Suppressor macrophage (primary cell): ENCODE data around the gene NPW.
A peak's percentile ranks its signal among the peaks of the same experiment; 100 is the strongest.

Experiments
- DNase-seq, 4 experiments: peaks; one replicate each; pipeline ENCODE4 v3.0.0-alpha.2; 2020 to 2022

The NPW gene

DNA sequence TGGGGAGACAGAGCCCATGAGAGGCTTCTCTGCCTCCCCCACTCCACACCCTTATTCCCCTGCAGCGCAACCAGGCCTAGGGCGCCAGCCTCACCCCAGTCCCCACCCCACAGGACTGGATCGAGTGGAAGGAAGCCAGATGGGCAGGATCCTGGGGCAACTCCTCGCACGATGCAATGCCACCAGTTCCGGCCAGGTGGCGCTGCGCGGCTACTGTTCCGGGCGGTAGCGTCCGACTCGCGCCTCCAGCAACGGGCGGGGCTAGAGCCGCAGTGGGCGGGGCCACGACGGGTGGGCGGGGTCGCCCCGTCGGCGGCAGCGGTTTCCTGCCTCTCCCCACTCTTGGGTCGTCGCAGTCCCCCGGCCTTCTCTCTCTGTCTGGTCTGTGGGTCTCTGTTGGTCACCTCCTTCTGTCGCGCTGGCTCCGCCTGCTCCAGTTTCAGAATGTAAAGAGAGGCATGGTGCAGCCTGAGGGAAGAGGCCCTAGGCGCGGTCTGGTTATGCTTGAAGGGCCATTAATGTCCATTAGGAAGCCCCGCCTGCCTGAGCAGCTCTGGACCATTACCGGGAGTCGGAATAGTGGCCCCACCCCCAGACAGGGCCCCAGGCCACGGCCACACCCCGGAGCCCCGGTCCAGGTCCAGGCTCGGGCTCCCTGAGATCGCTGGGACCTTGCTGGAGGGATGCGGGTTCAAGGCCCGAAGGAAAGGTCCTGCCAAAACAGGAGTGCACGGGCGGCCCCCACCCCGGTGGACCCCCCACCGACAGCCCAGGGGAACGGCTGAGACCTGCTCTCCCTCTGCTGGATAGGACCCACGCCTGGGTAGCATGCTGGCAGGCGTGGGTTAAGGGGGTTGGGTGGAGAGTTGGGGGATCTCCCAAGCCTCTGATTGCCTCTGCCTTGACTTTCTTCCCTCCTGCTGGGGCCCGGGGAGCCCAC lies 3.8 kb downstream of the NPW start:
- DNase-seq, result peak; percentile 92 to 97 (median 96)

DNA sequence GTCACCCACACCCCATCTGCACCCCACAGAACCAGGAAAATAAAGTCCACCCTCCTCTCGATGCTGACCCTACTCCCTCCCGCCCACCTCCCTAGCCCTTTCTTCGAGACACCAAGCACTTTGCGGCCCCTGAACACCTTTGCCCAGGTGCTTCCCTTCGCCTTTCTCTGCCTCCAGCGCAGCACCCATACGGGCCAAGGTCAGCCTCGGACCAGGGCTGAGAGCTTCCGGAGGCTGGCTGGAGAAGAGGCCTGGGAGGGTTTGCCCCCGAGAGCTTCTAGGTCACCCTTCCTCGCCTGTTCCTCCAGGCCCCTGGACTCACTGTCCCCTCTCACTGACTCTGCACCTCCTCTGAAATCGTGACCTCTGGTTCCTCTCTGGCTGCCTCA lies 4.4 kb downstream of the NPW start:
- no peak for DNase-seq

DNA sequence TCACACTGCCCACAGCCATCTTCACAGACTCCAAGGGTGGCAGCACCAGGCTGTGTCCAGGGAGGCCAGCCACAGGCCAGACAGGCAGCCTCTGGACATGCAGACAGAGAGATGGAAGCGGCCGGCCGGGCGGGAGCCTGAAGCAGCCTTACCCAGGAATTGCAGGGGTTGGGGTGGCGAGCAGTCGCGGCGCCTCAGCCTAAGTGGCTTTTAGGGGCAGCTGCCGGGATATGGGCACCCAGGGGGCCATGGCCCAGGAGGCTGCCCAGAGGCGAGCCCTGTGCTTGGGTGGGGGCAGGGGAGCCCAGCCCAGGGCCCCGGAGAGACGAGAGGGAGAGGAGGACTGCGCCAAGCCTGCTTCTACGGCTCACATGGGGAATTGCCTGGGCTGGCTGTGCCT lies 5.7 kb downstream of the NPW start:
- no peak for DNase-seq

DNA sequence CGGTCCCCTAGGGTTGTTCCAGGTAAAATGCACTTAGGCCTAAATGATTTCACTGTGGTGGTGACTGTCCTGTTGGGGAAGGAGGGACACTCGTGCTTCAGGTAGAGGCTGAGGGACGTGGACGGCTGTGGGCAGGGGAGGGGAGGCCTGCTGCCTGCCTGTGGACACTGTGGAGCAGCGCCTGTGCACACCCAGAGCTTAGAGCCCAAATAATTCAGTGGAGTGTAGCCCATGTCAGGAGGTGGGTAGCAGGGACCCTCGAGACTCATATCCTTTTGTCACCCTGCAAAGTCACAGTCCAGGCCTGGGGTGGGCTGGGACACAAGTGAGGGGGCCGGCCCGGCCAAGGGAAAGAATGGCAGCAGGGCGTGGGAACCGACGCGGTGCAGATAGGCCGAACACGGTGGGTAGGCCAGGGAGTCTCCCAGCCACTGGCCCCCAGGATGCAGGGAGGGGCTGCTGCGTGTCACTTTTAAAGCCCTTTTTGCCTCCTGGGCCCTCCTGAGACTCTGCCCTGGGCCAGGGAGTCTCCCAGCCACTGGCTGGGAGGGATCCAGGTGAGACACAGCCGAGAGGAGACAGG lies 6.4 kb downstream of the NPW start:
- no peak for DNase-seq

DNA sequence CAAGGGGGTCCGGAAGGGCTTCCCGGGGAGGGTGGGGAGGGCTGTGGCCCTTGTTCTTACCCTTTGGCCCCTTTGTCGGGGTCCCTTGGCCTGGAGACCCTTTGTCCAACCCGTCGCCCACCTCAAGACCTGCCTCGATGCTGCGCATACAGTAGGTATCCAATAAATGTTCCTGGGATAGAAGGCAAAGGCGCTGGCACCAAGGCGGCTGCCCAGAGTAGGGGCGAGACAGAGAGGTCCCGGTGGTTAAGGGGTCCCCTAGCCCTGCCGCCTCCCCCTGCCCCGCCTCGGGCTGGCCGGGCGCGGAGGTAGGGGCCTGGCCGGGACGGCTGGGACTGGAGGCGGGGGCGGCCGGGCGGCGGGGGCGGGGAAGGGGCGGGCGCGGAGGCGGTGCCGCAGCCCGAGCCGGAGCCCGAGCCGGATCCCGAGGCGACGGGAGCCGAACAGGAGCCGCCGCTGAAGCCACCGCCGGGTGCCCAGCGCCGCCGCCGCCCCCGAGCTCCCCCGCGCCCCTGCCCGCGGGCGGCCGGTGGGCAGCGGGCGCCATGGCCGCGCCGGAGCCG lies 7.0 kb downstream of the NPW start, which contains the start of gene NHERF2:
NHERF2 (plus strand) TSS at position 442 of the 563 bp plus-strand sequence; CDS start at position 546, 104 bp downstream.
- DNase-seq, result peak in 2 of 4 experiments; percentile 58 to 61

DNA sequence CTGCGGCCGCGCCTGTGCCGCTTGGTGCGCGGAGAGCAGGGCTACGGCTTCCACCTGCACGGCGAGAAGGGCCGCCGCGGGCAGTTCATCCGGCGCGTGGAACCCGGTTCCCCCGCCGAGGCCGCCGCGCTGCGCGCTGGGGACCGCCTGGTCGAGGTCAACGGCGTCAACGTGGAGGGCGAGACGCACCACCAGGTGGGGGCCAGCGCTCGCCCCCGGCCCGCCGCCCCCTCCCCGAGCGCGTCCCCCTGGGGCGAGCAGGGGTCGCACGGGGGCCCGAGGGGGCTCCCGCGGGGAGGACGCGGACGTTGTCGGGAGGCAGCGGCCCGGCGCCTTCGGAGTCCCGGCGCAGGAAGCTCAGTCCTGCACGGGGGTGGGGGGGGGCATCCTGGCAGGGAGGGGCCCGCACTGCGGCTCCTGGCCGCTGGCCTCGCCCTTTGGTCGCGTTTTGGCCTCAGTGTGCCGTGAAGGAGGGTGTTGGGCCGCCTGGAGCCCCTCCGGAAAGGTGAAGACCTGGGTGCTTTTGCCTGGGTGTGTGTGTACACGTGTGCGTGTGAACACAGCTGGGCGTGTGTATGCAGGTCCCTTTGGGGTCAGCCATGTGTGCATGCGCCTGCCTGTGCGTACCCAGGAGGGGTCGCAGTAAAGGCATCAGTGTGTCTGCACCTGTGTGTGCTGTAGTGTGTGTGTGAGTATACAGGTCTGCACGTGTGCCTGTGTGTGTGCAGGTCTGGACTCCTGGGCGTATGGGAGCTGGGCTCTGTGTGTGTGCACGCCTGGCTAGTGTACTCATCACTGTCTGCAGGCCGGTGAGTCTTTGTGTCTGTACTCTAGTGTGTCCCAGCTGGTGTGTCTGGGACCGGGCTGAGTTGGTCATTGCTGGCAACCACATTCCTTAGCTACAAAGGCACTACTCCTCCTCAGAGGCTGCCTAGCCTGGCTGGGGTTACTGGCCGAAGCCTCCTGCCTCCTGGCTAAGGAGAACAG lies 7.7 kb downstream of the NPW start:
- no peak for DNase-seq

DNA sequence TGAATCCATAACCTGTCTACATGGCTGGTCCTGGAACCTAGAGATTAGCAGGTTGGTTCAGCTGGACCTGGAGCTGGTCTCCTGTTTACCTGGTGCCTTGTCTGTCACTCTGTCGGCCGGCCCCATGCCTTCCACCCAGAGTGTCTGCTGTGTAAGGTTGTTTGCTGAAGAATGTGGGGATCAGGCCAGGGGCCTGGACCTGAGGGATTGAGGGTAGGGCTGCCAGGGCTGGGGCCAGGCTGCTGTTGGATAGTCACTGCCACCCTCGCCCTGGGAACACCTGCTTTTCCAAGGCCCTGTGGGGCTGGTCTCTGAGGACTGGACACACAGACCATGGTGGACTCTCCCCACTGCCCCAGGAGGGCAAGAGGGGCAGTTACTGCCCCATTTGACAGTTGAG lies 8.6 kb downstream of the NPW start:
- DNase-seq, result no peak

DNA sequence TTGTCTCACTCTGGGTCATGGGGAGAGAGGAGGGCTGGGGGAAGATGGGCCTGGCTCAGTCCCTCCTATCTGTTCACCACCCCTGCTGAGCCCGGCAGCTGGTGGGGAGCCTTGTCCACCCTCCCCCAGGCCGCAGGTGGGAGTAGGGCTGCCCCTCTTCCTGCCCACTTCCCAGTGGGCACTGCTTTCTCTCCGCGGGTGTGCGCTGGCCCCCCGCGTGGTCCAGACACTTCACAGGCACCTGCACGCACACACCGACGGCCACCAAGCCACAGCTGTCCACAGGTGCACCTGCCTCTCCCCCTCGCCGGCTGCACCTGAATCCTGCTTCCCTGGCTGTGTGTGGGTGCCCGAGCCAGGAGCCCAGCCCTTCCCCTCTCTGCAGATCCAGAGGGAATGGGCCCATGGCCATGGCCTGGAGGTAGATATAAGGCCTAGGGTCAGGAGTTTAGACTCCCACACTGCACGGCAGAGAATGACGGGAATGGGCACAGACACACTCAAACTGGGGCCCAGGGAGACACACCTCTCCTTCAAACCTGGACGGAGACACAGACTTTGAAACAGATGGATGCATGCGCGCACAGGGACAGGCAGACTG lies 9.1 kb downstream of the NPW start:
- no peak for DNase-seq

DNA sequence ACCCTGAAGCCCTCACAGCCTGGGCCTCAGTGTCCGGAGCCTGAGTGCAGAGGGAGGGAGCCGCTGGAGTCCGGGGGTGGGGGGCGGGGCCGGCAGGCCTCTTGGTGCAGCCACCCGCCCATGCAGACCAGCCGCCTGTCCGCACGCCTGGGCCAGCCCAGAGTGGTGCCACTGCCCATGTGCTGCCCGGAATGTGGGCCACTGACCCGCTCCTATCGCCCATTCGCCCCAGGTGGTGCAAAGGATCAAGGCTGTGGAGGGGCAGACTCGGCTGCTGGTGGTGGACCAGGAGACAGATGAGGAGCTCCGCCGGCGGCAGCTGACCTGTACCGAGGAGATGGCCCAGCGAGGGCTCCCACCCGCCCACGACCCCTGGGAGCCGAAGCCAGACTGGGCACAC lies 9.8 kb downstream of the NPW start:
- DNase-seq, result no peak

DNA sequence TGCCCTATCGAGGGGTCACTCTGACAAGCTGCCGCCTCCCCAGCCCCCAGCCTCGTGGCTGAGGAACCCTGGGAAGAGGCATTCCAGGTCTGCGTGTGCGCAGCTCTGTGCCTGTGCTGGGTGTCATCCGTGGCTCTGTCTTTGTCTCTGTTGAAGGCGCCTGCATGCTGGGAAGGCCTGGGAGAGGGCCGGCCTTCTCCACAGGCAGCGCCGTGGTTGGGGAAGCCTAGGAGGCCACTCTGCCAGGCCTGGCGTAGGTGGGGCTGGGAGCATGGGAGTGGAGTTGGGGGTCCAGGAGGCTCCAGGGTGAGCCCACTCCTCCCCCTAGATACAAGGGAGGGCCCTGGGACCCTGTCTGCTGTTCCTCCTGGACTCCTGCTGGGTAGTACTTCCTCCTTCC lies 10.5 kb downstream of the NPW start:
- DNase-seq, result no peak

DNA sequence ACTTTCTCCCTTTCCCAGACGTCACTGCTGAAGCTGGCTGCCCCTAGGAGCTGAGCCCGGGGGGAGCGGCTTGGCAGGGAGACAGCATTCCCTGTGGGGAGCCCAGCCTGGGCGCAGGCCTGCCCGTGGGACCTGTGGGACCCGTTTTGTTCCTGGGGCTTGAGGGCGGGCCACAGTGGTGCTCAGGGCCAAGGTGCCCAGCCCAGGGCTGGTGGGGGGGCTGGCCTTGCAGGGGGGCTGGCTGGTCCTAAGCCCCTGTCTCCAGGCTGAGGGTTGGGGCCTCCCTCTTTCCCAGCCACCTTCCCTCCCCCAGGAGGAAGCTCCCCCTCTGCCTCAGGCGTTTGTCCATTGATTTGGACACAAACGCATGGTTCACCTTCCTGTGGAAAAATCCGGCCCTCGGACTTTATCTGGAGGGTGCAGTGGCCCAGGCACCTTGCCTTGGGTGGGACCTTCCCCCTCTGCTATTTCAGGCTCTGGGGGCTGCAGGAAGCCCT lies 11.5 kb downstream of the NPW start:
- DNase-seq, result peak in 1 of 4 experiments; percentile 1

DNA sequence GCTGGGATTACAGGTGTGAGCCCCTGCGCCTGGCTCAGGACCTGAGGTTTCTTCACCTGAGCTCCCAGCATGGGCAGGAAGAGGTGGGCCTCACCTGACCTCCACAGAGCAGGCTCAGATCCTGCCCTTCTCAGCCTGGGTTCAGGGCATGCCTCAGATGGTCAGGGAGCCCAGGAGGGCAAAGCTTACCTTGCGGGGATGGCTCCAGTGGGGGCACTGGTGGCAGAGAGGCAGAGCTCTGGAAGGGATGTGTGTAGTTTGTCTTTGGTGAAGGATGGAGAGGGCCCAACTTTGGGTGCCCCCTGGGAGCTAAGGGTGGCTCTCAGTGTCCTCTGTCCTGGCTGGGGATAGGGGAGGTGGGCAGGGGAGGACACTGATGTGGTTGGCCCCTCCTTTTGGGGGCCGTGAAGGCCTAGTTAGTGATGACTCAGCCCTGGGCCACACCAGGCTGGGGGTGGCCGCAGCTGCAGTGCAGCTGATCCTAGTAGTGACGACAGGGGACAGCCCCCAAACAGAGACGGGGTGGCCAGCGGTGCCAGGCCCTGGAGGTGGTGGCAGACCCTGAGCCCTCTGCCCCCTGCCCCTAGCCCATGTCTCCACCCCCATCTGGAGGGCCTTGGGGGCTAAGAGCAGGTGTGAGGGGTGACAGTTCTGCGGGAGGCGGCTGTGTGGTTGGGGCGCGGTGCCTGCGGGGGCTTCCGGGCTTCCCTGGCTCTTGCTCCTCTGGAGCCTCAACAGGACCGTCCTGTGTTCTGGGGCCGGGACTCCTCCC lies 12.9 kb downstream of the NPW start:
- DNase-seq, result peak in 1 of 4 experiments; percentile 4

DNA sequence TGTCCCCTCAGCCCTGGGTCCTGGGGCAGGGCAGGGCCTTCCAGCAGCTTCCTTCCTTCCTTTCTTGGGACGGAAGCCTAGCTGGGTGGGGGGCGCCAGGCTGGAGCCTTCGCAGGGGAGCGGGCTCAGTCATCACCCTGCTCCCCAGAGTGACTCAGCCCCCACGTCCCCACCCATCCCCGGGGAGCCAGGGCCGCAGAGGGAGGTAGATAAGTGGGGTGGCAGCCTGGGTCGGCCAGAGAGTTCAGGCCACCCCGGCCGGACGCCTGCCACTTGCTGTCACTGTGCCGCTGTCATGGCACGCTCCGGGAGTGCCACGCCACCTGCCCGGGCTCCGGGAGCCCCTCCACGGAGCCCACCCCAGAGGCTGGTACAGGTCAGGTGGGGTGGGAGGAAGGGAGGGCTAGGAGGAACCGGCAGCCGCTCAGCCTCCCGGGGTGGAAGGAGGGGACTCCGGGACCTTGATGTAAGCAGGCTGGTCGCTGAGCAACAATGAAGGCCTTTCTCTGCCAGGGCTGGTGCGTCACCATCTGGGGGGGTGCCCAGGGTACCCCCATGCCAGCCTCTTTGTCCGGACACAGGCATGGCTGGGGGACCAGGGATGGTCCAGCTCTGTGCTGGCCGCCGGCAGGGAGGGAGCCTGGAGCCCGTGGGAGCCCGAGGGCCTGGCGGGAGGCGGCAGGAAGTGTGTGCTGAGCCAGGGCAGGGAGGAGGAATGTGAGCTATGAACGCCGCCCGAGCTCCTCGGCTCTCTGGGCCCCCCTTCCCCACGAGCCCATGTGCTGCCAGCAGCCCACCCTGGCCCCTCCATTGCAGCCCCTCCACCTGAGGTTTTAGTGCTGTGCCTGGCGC lies 13.7 kb downstream of the NPW start:
- DNase-seq, result peak in 3 of 4 experiments; percentile 31 to 61 (median 52)

DNA sequence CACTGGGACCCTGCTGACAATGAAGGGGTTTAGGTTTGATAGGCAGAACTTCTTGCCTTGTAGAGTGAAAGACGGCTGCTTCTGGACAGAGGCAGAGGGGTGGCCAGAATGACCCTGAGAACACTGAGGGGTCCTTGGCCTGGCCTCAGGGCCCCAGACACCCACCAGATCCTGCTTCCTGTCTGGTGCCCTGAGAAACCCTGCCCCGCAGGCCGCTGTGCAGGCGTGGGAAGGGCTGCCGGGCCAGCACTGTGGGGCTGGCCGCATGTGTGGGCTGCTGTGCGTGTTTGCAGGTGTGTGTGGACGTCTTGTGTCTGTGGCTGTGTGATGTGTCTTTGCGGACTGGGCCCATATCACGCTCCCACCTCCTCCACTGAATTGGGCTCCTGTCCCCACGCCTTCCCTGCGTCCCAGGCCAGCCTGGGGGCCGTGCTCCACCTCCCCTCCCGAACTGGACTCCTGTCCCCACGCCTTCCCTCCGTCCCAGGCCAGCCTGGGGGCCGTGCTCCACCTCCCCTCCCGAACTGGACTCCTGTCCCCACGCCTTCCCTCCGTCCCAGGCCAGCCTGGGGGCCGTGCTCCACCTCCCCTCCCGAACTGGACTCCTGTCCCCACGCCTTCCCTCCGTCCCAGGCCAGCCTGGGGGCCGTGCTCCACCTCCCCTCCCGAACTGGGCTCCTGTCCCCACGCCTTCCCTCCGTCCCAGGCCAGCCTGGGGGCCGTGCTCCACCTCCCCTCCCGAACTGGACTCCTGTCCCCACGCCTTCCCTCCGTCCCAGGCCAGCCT lies 14.5 kb downstream of the NPW start:
- peak in 2 of 4 experiments; percentile 42 to 60 for DNase-seq

DNA sequence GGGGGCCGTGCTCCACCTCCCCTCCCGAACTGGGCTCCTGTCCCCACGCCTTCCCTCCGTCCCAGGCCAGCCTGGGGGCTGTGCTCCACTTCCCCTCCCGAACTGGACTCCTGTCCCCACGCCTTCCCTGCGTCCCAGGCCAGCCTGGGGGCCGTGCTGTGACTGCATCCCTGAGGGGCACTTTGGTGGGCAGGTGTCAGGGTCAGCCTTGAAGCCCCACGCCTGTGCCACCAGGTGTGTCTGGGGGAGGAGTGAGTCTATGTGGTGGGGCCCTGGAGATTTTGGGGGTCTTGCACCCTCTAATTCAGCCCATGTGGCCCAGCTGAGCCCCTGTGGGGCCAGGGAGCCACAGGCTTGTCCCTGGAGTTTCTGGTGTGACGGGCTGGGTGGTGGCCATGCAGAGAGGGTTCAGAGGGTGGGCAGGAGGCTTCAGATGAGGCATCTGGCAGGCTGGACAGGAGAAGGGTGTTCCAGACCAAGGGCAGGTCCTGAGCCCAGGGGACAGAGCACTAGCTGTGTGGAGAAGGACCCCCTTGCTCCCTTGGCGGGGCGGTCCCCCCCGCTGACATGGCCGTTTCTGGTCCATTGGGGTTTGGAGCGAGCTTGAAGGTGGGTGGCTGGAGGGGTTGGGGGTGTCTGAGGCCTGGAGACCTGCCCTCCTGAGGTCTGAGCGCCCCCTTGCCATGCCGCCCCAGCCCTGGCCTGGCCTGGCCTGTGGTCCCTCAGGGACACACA lies 15.3 kb downstream of the NPW start:
- no peak for DNase-seq

DNA sequence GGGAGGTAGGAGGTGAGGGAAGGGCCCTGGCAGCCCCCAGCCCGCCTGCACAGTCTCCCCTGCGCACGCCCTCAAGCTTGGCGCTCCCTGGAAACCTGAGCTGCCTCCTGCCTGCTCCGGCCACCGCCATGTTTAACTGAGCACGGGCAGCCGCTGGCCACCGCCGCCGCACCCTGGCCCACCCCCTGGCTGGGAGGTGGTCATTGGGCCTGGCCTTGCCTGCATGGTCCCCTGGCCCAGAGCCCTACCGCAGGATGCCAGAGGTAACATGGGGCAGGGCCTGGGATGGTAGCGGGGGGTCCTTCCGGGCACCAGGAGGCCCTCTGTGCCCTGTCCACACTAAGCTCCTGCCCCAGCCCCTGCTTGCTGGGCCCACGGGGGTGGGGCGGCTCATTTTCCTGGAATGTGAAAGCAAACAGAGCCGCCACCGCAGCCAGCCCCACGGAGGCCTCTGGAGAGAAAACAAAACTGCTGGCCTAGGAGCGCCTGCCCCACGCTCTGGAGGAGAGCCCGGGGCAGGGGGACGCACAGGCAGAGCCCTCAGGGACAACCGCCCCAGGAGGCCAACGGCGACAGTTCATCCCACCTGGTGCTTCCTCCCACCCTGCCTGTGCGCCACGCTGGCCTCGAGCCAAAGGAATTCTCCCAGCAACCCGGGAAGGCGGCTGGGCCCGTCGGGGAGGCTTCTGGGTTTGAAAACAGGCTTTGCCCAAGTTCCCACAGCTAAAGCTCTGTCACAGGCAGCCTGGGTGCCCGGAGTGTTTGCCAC lies 16.0 kb downstream of the NPW start:
- peak in 1 of 4 experiments; percentile 1 for DNase-seq

DNA sequence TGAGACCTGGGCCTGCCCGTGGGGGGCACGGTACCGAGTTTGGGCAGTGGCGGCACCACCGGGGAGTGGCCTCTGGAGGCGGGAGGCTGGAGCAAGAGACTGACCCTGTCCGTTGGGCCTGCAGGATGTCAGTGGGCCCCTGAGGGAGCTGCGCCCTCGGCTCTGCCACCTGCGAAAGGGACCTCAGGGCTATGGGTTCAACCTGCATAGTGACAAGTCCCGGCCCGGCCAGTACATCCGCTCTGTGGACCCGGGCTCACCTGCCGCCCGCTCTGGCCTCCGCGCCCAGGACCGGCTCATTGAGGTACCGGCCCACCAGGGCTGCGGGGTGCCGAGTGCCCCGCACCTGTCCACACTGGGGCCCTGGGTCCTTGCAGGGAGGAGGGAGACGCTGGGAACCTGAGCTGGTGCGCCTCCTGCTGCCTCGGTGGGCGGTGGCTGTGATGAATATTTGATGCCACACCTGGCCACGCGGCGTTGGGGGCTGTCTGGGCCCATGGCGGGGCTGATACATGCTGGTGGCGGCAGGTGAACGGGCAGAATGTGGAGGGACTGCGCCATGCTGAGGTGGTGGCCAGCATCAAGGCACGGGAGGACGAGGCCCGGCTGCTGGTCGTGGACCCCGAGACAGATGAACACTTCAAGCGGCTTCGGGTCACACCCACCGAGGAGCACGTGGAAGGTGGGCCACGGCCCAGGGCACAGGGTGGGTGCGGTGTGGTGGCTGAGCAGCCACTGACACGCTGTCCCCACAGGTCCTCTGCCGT lies 16.8 kb downstream of the NPW start:
- DNase-seq, result peak in 1 of 4 experiments; percentile 1
